Astrocyte (in vitro differentiated cells and primary cell): ENCODE results near the gene FCRLB. TPM values are rescaled to one million over a fixed set of nuclear protein-coding genes. Genes with fewer than 3 reads are reported as not detected.

Experiments
- DNase-seq: peaks from one replicate; pipeline ENCODE4 v3.0.0-alpha.2; 2010; ENCODE audit warnings: low read depth
- FAIRE-seq: peaks from 2 replicates; lab custom pipeline; 2011; peaks lifted over from hg19 to GRCh38; lab: Jason Lieb, UNC
- H2AFZ ChIP-seq: 2 replicates; pipeline ENCODE4 v1.6.0; 2012; ENCODE audit warnings: low read depth, low read length, inconsistent platforms
- H3K27ac ChIP-seq: 2 replicates; pipeline ENCODE4 v1.5.1; 2011; ENCODE audit warnings: low read depth, low read length, inconsistent platforms
- H3K27me3 ChIP-seq: 2 replicates; pipeline ENCODE4 v1.6.0; 2011; ENCODE audit warnings: low read length, inconsistent platforms; ENCODE audit not compliant: insufficient read depth
- H3K36me3 ChIP-seq: 2 replicates; pipeline ENCODE4 v1.5.1; 2011; ENCODE audit warnings: low read length, inconsistent platforms; ENCODE audit not compliant: insufficient read depth
- H3K4me1 ChIP-seq: 2 replicates; pipeline ENCODE4 v1.5.1; 2011; ENCODE audit warnings: low read length, inconsistent platforms; ENCODE audit not compliant: insufficient read depth
- H3K4me2 ChIP-seq: 2 replicates; pipeline ENCODE4 v1.6.0; 2012; ENCODE audit warnings: low read length, inconsistent platforms
- H3K4me3 ChIP-seq: 2 replicates; pipeline ENCODE4 v1.5.1; 2011; ENCODE audit warnings: low read depth, mild to moderate bottlenecking, low read length, inconsistent platforms; ENCODE audit not compliant: insufficient read depth
- H3K79me2 ChIP-seq: 2 replicates; pipeline ENCODE4 v1.6.0; 2012; ENCODE audit warnings: mild to moderate bottlenecking, low read length, inconsistent platforms; ENCODE audit not compliant: insufficient read depth
- H3K9ac ChIP-seq: 2 replicates; pipeline ENCODE4 v1.6.0; 2012; ENCODE audit warnings: mild to moderate bottlenecking, low read length, inconsistent platforms
- H3K9me3 ChIP-seq: 2 replicates; pipeline ENCODE4 v1.5.1; 2012; ENCODE audit warnings: low read depth, mild to moderate bottlenecking, low read length, inconsistent platforms; ENCODE audit not compliant: insufficient read depth
- H4K20me1 ChIP-seq: 2 replicates; pipeline ENCODE4 v1.6.0; 2012; ENCODE audit warnings: low read length, inconsistent platforms; ENCODE audit not compliant: insufficient read depth
- H3K27ac Mint-ChIP-seq: one replicate; pipeline ENCODE4 v1.8.0; 2021; ENCODE audit warnings: mild to moderate bottlenecking, mixed read lengths; ENCODE audit not compliant: unreplicated experiment
- H3K27me3 Mint-ChIP-seq: one replicate; pipeline ENCODE4 v1.8.0; 2021; ENCODE audit warnings: low read depth, mixed read lengths; ENCODE audit not compliant: unreplicated experiment
- H3K36me3 Mint-ChIP-seq: one replicate; pipeline ENCODE4 v1.8.0; 2021; ENCODE audit warnings: low read depth, mixed read lengths; ENCODE audit not compliant: unreplicated experiment
- H3K4me1 Mint-ChIP-seq: one replicate; pipeline ENCODE4 v1.8.0; 2021; ENCODE audit warnings: low read depth, mixed read lengths; ENCODE audit not compliant: unreplicated experiment
- H3K4me3 Mint-ChIP-seq: one replicate; pipeline ENCODE4 v1.8.0; 2021; ENCODE audit warnings: mild to moderate bottlenecking, moderate library complexity, mixed read lengths; ENCODE audit not compliant: unreplicated experiment
- H3K9me3 Mint-ChIP-seq: one replicate; pipeline ENCODE4 v1.8.0; 2021; ENCODE audit warnings: mild to moderate bottlenecking, mixed read lengths; ENCODE audit not compliant: unreplicated experiment
- EZH2 ChIP-seq: IDR thresholded peaks from 2 replicates; pipeline ENCODE4 v1.6.1; 2012; ENCODE audit warnings: mild to moderate bottlenecking, low read length, inconsistent platforms; ENCODE audit not compliant: insufficient read depth
- total RNA-seq: library from RNA; stranded (reverse); gene quantifications from 2 replicates; pipeline ENCODE4 v1.2.1, GENCODE V29; 2021
- TF ChIP-seq, protein P1 (sequence below): IDR thresholded peaks from 2 replicates; pipeline ENCODE4 v1.5.1; 2011; ENCODE audit warnings: low read depth, mild to moderate bottlenecking, inconsistent platforms, low read length, moderate library complexity; ENCODE audit not compliant: insufficient read depth

The FCRLB gene
- total RNA-seq, 1 donor from 2014 or later = 0.79 TPM

DNA sequence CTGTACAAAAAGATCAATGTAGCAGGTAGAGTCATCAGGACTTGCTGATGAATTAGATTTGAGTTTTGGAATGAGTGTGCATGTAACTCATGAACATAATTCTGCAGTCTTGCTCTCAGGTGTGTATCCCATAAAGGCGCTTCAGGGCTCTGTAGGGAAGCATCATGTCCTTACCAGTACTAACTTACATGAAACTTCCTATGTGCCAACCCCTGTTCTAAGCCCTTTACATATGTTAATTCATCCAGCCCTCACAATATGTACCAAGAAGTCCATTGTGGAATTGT, 2.1 kb upstream of the FCRLB start:
- H3K9me3 ChIP-seq = no peaks in the 10 kb centered on the region
- no peak overlapping the region for H3K4me2 ChIP-seq
- H2AFZ ChIP-seq = no peak overlapping the region
- TF ChIP-seq EZH2 = no peak
- TF ChIP-seq, protein P1, sequence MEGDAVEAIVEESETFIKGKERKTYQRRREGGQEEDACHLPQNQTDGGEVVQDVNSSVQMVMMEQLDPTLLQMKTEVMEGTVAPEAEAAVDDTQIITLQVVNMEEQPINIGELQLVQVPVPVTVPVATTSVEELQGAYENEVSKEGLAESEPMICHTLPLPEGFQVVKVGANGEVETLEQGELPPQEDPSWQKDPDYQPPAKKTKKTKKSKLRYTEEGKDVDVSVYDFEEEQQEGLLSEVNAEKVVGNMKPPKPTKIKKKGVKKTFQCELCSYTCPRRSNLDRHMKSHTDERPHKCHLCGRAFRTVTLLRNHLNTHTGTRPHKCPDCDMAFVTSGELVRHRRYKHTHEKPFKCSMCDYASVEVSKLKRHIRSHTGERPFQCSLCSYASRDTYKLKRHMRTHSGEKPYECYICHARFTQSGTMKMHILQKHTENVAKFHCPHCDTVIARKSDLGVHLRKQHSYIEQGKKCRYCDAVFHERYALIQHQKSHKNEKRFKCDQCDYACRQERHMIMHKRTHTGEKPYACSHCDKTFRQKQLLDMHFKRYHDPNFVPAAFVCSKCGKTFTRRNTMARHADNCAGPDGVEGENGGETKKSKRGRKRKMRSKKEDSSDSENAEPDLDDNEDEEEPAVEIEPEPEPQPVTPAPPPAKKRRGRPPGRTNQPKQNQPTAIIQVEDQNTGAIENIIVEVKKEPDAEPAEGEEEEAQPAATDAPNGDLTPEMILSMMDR = no peak
- H3K27me3 ChIP-seq = no peaks in the 10 kb centered on the region
- no peak overlapping the region for H3K4me3 ChIP-seq
- Mint-ChIP-seq H3K36me3 (no peaks in the 10 kb centered on the region), H3K9me3 (peaks cover 5% of the 10 kb centered on the region), H3K4me1 (peaks cover 14% of the 10 kb centered on the region), H3K27ac (no peak overlapping the region), H3K4me3 (no peak overlapping the region), H3K27me3 (peaks cover 37% of the 10 kb centered on the region)
- peaks cover 17% of the 10 kb centered on the region for H3K4me1 ChIP-seq
- H3K36me3 ChIP-seq = no peaks in the 10 kb centered on the region
- no peak for FAIRE-seq
- H4K20me1 ChIP-seq = no peaks in the 10 kb centered on the region
- no peaks in the 10 kb centered on the region for H3K79me2 ChIP-seq
- DNase-seq = no peak
- H3K27ac ChIP-seq = no peak overlapping the region
- no peak overlapping the region for H3K9ac ChIP-seq

DNA sequence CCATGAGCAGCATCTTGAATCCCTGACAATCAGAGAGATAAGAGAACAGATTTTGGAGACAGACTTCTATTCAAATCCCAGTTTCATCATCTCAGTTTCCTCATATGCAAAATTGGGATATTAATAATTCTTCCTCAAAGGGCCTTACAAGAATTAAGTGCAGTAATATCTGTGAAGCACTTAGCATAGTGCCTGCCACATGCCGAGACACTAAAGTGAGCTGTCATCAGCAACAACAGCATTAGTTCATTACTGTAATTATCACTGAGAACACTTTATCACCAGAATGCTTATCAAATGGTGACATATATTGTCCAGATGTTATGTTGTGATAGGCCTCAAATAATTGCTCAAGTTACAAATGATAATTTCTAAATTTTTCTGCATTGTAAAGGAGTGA, 922 bp upstream of the FCRLB start:
- no peak overlapping the region for H3K27ac Mint-ChIP-seq
- Histone ChIP-seq H3K4me1 (peaks cover 17% of the 10 kb centered on the region), H3K79me2 (no peaks in the 10 kb centered on the region), H3K4me3 (no peak overlapping the region), H3K36me3 (no peaks in the 10 kb centered on the region), H4K20me1 (no peaks in the 10 kb centered on the region), H3K27me3 (no peaks in the 10 kb centered on the region), H3K9me3 (no peaks in the 10 kb centered on the region), H2AFZ (no peak overlapping the region), H3K27ac (no peak overlapping the region), H3K9ac (no peak overlapping the region), H3K4me2 (no peak overlapping the region)
- H3K36me3 Mint-ChIP-seq = no peaks in the 10 kb centered on the region
- no peak for DNase-seq
- H3K27me3 Mint-ChIP-seq = peaks cover 37% of the 10 kb centered on the region
- peaks cover 14% of the 10 kb centered on the region for H3K4me1 Mint-ChIP-seq
- no peak for FAIRE-seq
- TF ChIP-seq, protein P1 = no peak
- TF ChIP-seq EZH2 = no peak
- no peak overlapping the region for H3K4me3 Mint-ChIP-seq
- peaks cover under 1% of the 10 kb centered on the region for H3K9me3 Mint-ChIP-seq

DNA sequence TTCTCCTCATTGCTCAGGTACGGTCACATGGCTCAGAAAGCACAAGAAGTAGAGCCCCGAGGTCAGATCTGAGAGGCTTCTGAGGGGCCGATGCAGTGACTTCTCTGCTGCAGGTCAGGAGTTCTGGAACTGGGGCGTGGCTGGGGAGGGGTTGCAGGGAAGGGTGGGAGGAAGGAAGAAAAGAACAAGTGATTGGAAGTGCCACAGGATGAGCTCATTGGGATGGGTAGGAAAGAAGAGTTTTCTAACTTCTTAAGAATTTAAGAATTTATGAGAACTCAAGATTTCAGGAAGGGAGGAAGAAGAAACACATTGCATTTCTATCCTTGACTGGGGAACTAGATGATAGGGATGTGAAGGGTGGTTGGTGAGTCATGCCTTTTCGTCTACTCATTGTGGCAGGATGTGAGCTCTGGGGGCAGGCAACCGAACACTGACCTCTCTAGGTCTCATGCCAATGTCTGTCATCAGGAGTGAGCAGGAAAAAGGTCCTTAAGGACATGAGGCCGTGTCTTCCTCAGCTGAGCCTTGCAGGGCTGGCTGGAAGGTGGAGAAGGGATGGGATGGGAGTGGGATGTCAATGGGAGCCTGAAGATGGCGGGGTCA, 497 bp downstream of the FCRLB start:
- H3K9me3 Mint-ChIP-seq = no peaks in the 10 kb centered on the region
- H3K4me2 ChIP-seq = peak overlapping the region; percentile 65
- H3K36me3 ChIP-seq = no peaks in the 10 kb centered on the region
- peaks cover 26% of the 10 kb centered on the region for H3K27me3 Mint-ChIP-seq
- H3K4me1 Mint-ChIP-seq = peaks cover 19% of the 10 kb centered on the region
- peaks cover 21% of the 10 kb centered on the region for H3K4me1 ChIP-seq
- DNase-seq = peak; percentile 86
- peak overlapping the region; percentile 39 for H3K9ac ChIP-seq
- no peak overlapping the region for H3K4me3 ChIP-seq
- no peak overlapping the region for H3K4me3 Mint-ChIP-seq
- peak overlapping the region; percentile 42 for H3K27ac Mint-ChIP-seq
- no peaks in the 10 kb centered on the region for H3K27me3 ChIP-seq
- no peak overlapping the region for H2AFZ ChIP-seq
- no peaks in the 10 kb centered on the region for H3K36me3 Mint-ChIP-seq
- no peaks in the 10 kb centered on the region for H3K9me3 ChIP-seq
- FAIRE-seq = no peak
- TF ChIP-seq EZH2 = no peak
- TF ChIP-seq, protein P1 = no peak
- peak overlapping the region; percentile 62 for H3K27ac ChIP-seq
- no peaks in the 10 kb centered on the region for H3K79me2 ChIP-seq
- no peaks in the 10 kb centered on the region for H4K20me1 ChIP-seq
